GM12878 (cell line): ENCODE measurements around the gene BRD2. TPM values are rescaled to one million over a fixed set of nuclear protein-coding genes. Genes with fewer than 3 reads are reported as not detected.

Source experiments
- CBX3 ChIP-seq: fragments of 200-600 bp; sonication (generic); IDR thresholded peaks from 2 replicates; pipeline ENCODE4 v1.6.1; 2016; ENCODE audit warnings: low read depth, borderline replicate concordance
- CHD1 ChIP-seq: IDR thresholded peaks from 2 replicates; pipeline ENCODE4 v1.6.1; 2012; ENCODE audit warnings: low read depth, low read length, improper control_type of control experiment
- CHD2 ChIP-seq: IDR thresholded peaks from 2 replicates; pipeline ENCODE4 v1.6.1; 2011; ENCODE audit warnings: low read depth, low read length, improper control_type of control experiment, borderline replicate concordance
- CTCF ChIP-seq, 3 experiments: IDR thresholded peaks in 2 of 3; conservative IDR thresholded peaks in 1 of 3; 2 replicates each; pipeline ENCODE4 v1.5.1; 2011; ENCODE audit warnings: low read depth in 3 of 3, low read length in 3 of 3, mild to moderate bottlenecking in 3 of 3, control low read depth in 2 of 3, moderate library complexity in 2 of 3, inconsistent platforms in 1 of 3, mixed read lengths in 1 of 3; ENCODE audit not compliant: control insufficient read depth in 2 of 3, insufficient read depth in 1 of 3; ENCODE audit errors: extremely low read depth in 1 of 3
- ELK1 ChIP-seq: IDR thresholded peaks from 2 replicates; pipeline ENCODE4 v1.6.1; 2012; ENCODE audit warnings: low read depth, low read length, improper control_type of control experiment
- FOS ChIP-seq: IDR thresholded peaks from 3 replicates; pipeline ENCODE4 v1.6.1; 2011; ENCODE audit warnings: borderline replicate concordance; ENCODE audit not compliant: insufficient read length; ENCODE audit errors: extremely low read depth
- HCFC1 ChIP-seq: fragments of 150-350 bp; IDR thresholded peaks from 2 replicates; pipeline ENCODE4 v1.6.1; 2014; ENCODE audit warnings: low read length
- JUND ChIP-seq: IDR thresholded peaks from 2 replicates; pipeline ENCODE4 v1.6.1; 2012; ENCODE audit warnings: low read depth, mild to moderate bottlenecking, low read length, improper control_type of control experiment, moderate library complexity
- LARP7 ChIP-seq: fragments of 450-650 bp; IDR thresholded peaks from 2 replicates; pipeline ENCODE4 v1.6.1; 2017; ENCODE audit warnings: mild to moderate bottlenecking
- MAX ChIP-seq: IDR thresholded peaks from 2 replicates; pipeline ENCODE4 v1.6.1; 2012; ENCODE audit warnings: low read depth, low read length, improper control_type of control experiment
- MEF2B ChIP-seq: fragments of 450-650 bp; IDR thresholded peaks from 2 replicates; pipeline ENCODE4 v1.6.1; 2018; ENCODE audit warnings: mild to moderate bottlenecking, moderate library complexity; ENCODE audit not compliant: partially characterized antibody, poor library complexity, severe bottlenecking
- POLR2AphosphoS2 ChIP-seq: IDR thresholded peaks from 2 replicates; pipeline ENCODE4 v1.6.1; 2011; ENCODE audit warnings: low read depth, mild to moderate bottlenecking, low read length, improper control_type of control experiment, moderate library complexity
- POU2F2 ChIP-seq: IDR thresholded peaks from 3 replicates; pipeline ENCODE4 v1.6.1; 2011; ENCODE audit warnings: low read depth, mild to moderate bottlenecking, low read length, borderline replicate concordance
- RCOR1 ChIP-seq: conservative IDR thresholded peaks from 2 replicates; pipeline ENCODE4 v1.6.1; 2012; ENCODE audit warnings: low read depth, low read length, improper control_type of control experiment
- REST ChIP-seq: IDR thresholded peaks from 2 replicates; pipeline ENCODE4 v1.6.1; 2012; ENCODE audit warnings: mild to moderate bottlenecking, low read depth, low read length
- SIX5 ChIP-seq: IDR thresholded peaks from 2 replicates; pipeline ENCODE4 v1.6.1; 2011; ENCODE audit warnings: mild to moderate bottlenecking, low read depth, low read length, moderate library complexity; ENCODE audit not compliant: severe bottlenecking
- SMAD1 ChIP-seq: fragments of 450-650 bp; IDR thresholded peaks from 2 replicates; pipeline ENCODE4 v1.6.1; 2018; ENCODE audit warnings: mild to moderate bottlenecking, low read depth; ENCODE audit not compliant: partially characterized antibody
- SRF ChIP-seq, 2 experiments: IDR thresholded peaks; 2 replicates each; pipeline ENCODE4 v1.6.1; 2011; ENCODE audit warnings: low read depth in 2 of 2, low read length in 2 of 2, mild to moderate bottlenecking in 1 of 2, moderate library complexity in 1 of 2
- STAT1 ChIP-seq: fragments of 450-650 bp; conservative IDR thresholded peaks from 2 replicates; pipeline ENCODE4 v1.6.1; 2014; ENCODE audit warnings: antibody characterized with exemption, mild to moderate bottlenecking
- TCF12 ChIP-seq: IDR thresholded peaks from 2 replicates; pipeline ENCODE4 v1.6.1; 2011; ENCODE audit warnings: low read depth, mild to moderate bottlenecking, low read length
- TCF7 ChIP-seq: IDR thresholded peaks from 2 replicates; pipeline ENCODE4 v1.6.1; 2014; ENCODE audit warnings: antibody characterized with exemption, borderline replicate concordance
- YBX1 ChIP-seq: fragments of 450-650 bp; IDR thresholded peaks from 2 replicates; pipeline ENCODE4 v1.6.1; 2016; ENCODE audit warnings: antibody characterized with exemption
- ZNF207 ChIP-seq: fragments of 450-650 bp; IDR thresholded peaks from 2 replicates; pipeline ENCODE4 v1.6.1; 2014; ENCODE audit warnings: antibody characterized with exemption, mild to moderate bottlenecking, borderline replicate concordance
- ZNF274 ChIP-seq: IDR thresholded peaks from one replicate; pipeline ENCODE4 v1.8.0; 2011; ENCODE audit not compliant: insufficient read length, insufficient read depth
- ZZZ3 ChIP-seq: IDR thresholded peaks from 2 replicates; pipeline ENCODE4 v1.6.1; 2011; ENCODE audit warnings: low read depth; ENCODE audit not compliant: control insufficient read depth, insufficient read length
- polyA plus RNA-seq, 11 experiments: library from polyadenylated mRNA; depleted of rRNA in 4 of 11; unstranded in 6 of 11; stranded (reverse) in 5 of 11; fragments of >200 nt; fragmentation: Nextera tagmentation in 4 of 11; fragmentation: Illumina TruSeq in 1 of 11; extraction: Ambion mirVana in 4 of 11; extraction: Trizol in 1 of 11; gene quantifications; 1 replicate in 1 of 11; 2 replicates in 10 of 11; pipeline versions ENCODE4 v1.2.1 to v1.2.3, GENCODE V29; 2011 to 2016; ENCODE audit warnings: inconsistent platforms in 2 of 11, missing spikeins in 2 of 11, low read depth in 1 of 11
- total RNA-seq, 4 experiments: library from RNA; depleted of rRNA in 3 of 4; stranded (reverse); fragments of >200 nt in 3 of 4; fragmentation: Illumina TruSeq in 1 of 4; extraction: Trizol in 1 of 4; gene quantifications; 2 replicates each; pipeline versions ENCODE4 v1.2.1 to v1.2.3, GENCODE V29; 2013 to 2021

Gene BRD2
- total and polyA plus RNA-seq, 10 of the 15 experiments (the other 5 are each of a cell fraction or from before 2014, with no cell fraction given): 32.2 to 239 (median 139) TPM

- no peak for TF ChIP-seq REST
- TF ChIP-seq YBX1: no peak
- TF ChIP-seq SIX5: no peak
- no peak for TF ChIP-seq ZNF207
- TF ChIP-seq TCF7: no peak
- TF ChIP-seq FOS: no peak
- peak; percentile 42 for TF ChIP-seq LARP7
- peak in 1 of 2 experiments; percentile 70; a peak in 2 of 4 replicates for TF ChIP-seq SRF (IDR thresholded peaks at IDR 0.05; ENCODE audit: low read depth in 2 of 2, low read length in 2 of 2)
- no peak for TF ChIP-seq CBX3
- TF ChIP-seq POLR2AphosphoS2: no peak
- TF ChIP-seq POU2F2: no peak
- peak; percentile 77; the same call in 1 of the 2 replicates for TF ChIP-seq CHD1
- TF ChIP-seq JUND: no peak
- TF ChIP-seq SMAD1: peak; percentile 73
- peak; percentile 84 for TF ChIP-seq MEF2B
- TF ChIP-seq RCOR1: no peak
- TF ChIP-seq HCFC1: no peak
- TF ChIP-seq MAX: peak; percentile 90
- TF ChIP-seq ZNF274: no peak
- TF ChIP-seq ZZZ3: no peak
- TF ChIP-seq STAT1: no peak; the same call in 1 of the 2 replicates
- TF ChIP-seq CHD2: no peak
- TF ChIP-seq CTCF (IDR thresholded peaks at IDR 0.05 in 2 of 3, conservative IDR thresholded peaks at IDR 0.05 in 1 of 3; ENCODE audit: control insufficient read depth in 2 of 3, extremely low read depth in 1 of 3, insufficient read depth in 1 of 3, low read depth in 3 of 3, low read length in 3 of 3): no peak
- TF ChIP-seq ELK1: no peak
- no peak for TF ChIP-seq TCF12
Measured at GRCh38 chr6:32968867-32969684, 682 bp downstream of the BRD2 start (continued).
